Right lobe of liver (tissue), 6 donors: Measurements from ENCODE around the gene OR8J3. TPM values are rescaled to one million over a fixed set of nuclear protein-coding genes. Genes with fewer than 3 reads are reported as not detected.

Experiments
- ATAC-seq, 4 donors: fragments of 200-7000 bp; cut with Tn5 transposase; one replicate each; pipeline ENCODE4 v1.9.1; 2020; ENCODE audit warnings: mild to moderate bottlenecking in 4 of 4, moderate library complexity in 4 of 4
- DNase-seq, 3 donors: peaks; one replicate each; pipeline ENCODE4 v3.0.0-alpha.2; 2020
- H3K27ac ChIP-seq, 3 donors: fragments of 200-600 bp; one replicate each; pipeline ENCODE4 v1.8.0; 2022
- H3K27me3 ChIP-seq, 2 donors: fragments of 200-600 bp; one replicate each; pipeline ENCODE4 v1.8.0; 2022
- H3K36me3 ChIP-seq, 4 donors: fragments of 200-600 bp; sonication (generic) in 1 of 4; one replicate each; pipeline versions ENCODE4 v1.5.1 to v1.8.0; 2017 to 2022; ENCODE audit warnings: control low read depth in 1 of 4
- H3K4me1 ChIP-seq, 4 donors: fragments of 200-600 bp; sonication (generic) in 1 of 4; one replicate each; pipeline versions ENCODE4 v1.5.1 to v1.8.0; 2017 to 2022; ENCODE audit warnings: control low read depth in 1 of 4
- H3K4me3 ChIP-seq, 3 donors: fragments of 200-600 bp; one replicate each; pipeline ENCODE4 v1.8.0; 2022
- H3K9me3 ChIP-seq, 4 donors: fragments of 200-600 bp; sonication (generic) in 1 of 4; one replicate each; pipeline versions ENCODE4 v1.5.1 to v1.8.0; 2017 to 2022; ENCODE audit warnings: control low read depth in 1 of 4
- CTCF ChIP-seq, 4 donors: fragments of 200-600 bp in 3 of 4; fragments of 450-650 bp in 1 of 4; IDR thresholded peaks; one replicate each; pipeline versions ENCODE4 v1.5.1 to v1.8.0; 2016 to 2022; ENCODE audit warnings: antibody characterized with exemption in 4 of 4, mild to moderate bottlenecking in 2 of 4
- POLR2A ChIP-seq: fragments of 450-650 bp; IDR thresholded peaks from one replicate; pipeline ENCODE4 v1.6.1; 2017; ENCODE audit warnings: antibody characterized with exemption, mild to moderate bottlenecking
- WGBS: methylation state at CpG from one replicate; pipeline ENCODE4 v1.1.6; 2018; ENCODE audit warnings: low coverage, low lambda C conversion rate; ENCODE audit not compliant: insufficient coverage; ENCODE audit errors: missing lambda C conversion rate; 5-methylcytosine and 5-hydroxymethylcytosine counted together
- intact Hi-C, 2 donors: fragments of 100-400 bp; cut with DNase I; formaldehyde crosslinking; loops; one replicate each; pipeline versions ENCODE4 v1.11.2 to v1.14.1; 2022
- long read RNA-seq: library from polyadenylated mRNA; unstranded; transcript quantifications from one replicate; pipeline ENCODE4 v2.0.0, GENCODE V29; 2019
- total RNA-seq, 6 experiments: library from RNA; depleted of rRNA in 2 of 6; stranded (reverse); fragments of >200 nt in 2 of 6; fragmentation: NEBNext Ultra II Directional in 3 of 6; extraction: Animal tissue kit (Norgen Biotek cat#: 25700) in 3 of 6; gene quantifications; one replicate each; pipeline versions ENCODE4 v1.1.0 to v1.2.4, GENCODE V29; 2016 to 2023
- donor health status: DM: no; HTN: yes; CAD: no.
- donor health status: DM: no; HTN: no; CAD: no.
- donor health status: DM: no; HTN: no; CAD: no.
- donor health status: DM: no; HTN: yes; CAD: no.
- donor health status: DM: no; HTN: yes; CAD: no.

The OR8J3 gene
- total RNA-seq: not detected
- long read RNA-seq: 0 reads

DNA sequence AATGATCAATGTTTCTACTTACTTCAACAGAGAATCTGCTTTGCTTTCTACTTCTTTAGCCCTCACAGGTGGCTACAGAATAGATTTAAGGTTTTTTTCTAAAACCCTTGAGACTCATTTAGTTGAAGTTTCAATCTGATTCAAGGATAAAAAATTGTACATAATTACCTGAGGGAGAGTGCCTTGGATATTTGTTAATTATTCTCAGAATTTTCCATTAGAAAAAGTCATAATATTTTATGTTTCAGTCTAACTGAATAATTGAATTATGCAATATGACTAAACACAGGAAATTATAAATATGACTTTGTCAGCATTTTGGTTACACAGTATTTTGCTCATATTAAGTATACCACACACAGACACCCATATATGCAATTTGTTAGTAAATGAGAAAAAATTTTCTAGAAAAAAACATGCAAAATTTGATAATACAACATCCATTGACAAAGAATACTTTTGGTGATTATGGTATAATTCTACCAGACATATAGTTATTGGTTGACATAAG is at the start of gene OR8J3:
OR8J3 (minus strand) TSS at position 51 of the 511 bp plus-strand sequence. CDS start 2,483 bp downstream, outside the sequence.
- TF ChIP-seq POLR2A (no peak), CTCF (IDR thresholded peaks at IDR 0.05) (no peak)
- no peak for ATAC-seq

GRCh38 chr11:56188602-56189001 is 48.6 kb upstream of the OR8J3 start:
- TF ChIP-seq CTCF (IDR thresholded peaks at IDR 0.05) (no peak), POLR2A (no peak)
- Histone ChIP-seq H3K36me3 (no peaks in the 10 kb centered on the region), H3K4me3 (no peak overlapping the region), H3K27ac (no peak overlapping the region), H3K4me1 (no peaks in the 10 kb centered on the region), H3K9me3 (no peaks in the 10 kb centered on the region), H3K27me3 (no peaks in the 10 kb centered on the region)
- intact Hi-C loops: no loop called here
- ATAC-seq (no peak), DNase-seq (no peak)
- WGBS: 62% methylated on average over 3 of the region's 3 CpGs

More for the DNA sequence above, at the start of gene OR8J3:
- intact Hi-C loops: no loop called here
- Histone ChIP-seq H3K4me3 (no peak within 1 kb of the TSS), H3K27ac (no peak within 1 kb of the TSS), H3K27me3 (no peaks in the 10 kb centered on the region), H3K4me1 (no peaks in the 10 kb centered on the region), H3K9me3 (no peaks in the 10 kb centered on the region), H3K36me3 (no peaks in the 10 kb centered on the region)
- no peak for DNase-seq

- Histone ChIP-seq H3K27ac (no peak overlapping the region), H3K36me3 (no peaks in the 10 kb centered on the region), H3K27me3 (no peaks in the 10 kb centered on the region), H3K4me3 (no peak overlapping the region), H3K9me3 (no peaks in the 10 kb centered on the region), H3K4me1 (no peaks in the 10 kb centered on the region)
- TF ChIP-seq POLR2A (no peak), CTCF (IDR thresholded peaks at IDR 0.05) (no peak)
- intact Hi-C loops: no loop called here
- ATAC-seq (no peak), DNase-seq (no peak)
Observed at GRCh38 chr11:56183459-56183858, 43.5 kb upstream of the OR8J3 start.

GRCh38 chr11:56176318-56176717 is 36.3 kb upstream of the OR8J3 start, which contains the start of gene OR5J2:
Gene OR5J2 (plus strand): TSS chr11:56176618. CDS start chr11:56176618, 0 bp downstream.
- no peaks in the 10 kb centered on the region for H3K4me1 ChIP-seq
- no peak for ATAC-seq
- H3K36me3 ChIP-seq: no peaks in the 10 kb centered on the region
- TF ChIP-seq POLR2A: no peak
- no peak for TF ChIP-seq CTCF (IDR thresholded peaks at IDR 0.05)
- no peak for DNase-seq
- intact Hi-C loops: no loop called here
- H3K4me3 ChIP-seq: no peak within 1 kb of the TSS
- H3K9me3 ChIP-seq: no peaks in the 10 kb centered on the region
- no peaks in the 10 kb centered on the region for H3K27me3 ChIP-seq
- 24% methylated on average over 1 of the region's 1 CpG for WGBS
- no peak within 1 kb of the TSS for H3K27ac ChIP-seq

DNA sequence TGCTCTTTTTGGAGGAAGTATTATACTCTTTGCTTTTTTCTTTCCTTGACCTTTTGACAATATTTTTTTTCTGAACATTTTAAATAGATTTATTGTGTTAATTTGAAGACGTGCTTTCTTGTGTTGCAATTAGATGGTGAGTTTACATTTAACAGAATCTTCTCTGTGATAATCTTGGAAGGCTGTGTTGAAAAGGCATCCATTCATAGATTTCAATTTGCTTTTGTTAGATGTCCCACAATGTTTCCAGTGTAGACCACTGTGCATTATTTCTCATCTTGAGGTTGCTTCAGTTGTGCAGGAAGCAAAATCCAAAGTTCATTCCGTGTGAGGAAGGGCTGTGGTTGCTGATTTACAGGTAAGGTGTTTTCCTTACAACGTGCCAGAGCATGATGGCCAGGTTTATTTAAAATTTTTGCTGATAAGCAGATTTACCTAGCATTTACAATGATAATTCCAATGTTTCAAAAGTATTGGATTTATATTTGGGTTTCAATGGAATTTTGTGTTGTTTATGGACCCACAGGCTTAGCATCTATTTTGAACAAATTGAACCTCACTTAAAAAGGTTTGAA is 32.3 kb upstream of the OR8J3 start:
- no peak for TF ChIP-seq POLR2A
- no peak for TF ChIP-seq CTCF (IDR thresholded peaks at IDR 0.05)
- ATAC-seq (no peak), DNase-seq (no peak)
- H3K27ac ChIP-seq: no peak overlapping the region
- intact Hi-C loops: no loop called here
- no peaks in the 10 kb centered on the region for H3K4me1 ChIP-seq
- no peaks in the 10 kb centered on the region for H3K9me3 ChIP-seq
- no peaks in the 10 kb centered on the region for H3K36me3 ChIP-seq
- no peak overlapping the region for H3K4me3 ChIP-seq
- 20% methylated on average over 3 of the region's 3 CpGs for WGBS
- H3K27me3 ChIP-seq: no peaks in the 10 kb centered on the region
